ENCODE data around the gene OTOS.

The OTOS gene

GRCh38 chr2:240162939-240163714 lies 22.7 kb upstream of the OTOS start:
- TF ChIP-seq ZNF274 (IDR thresholded peaks at IDR 0.05; ENCODE audit: low read depth, low read length) = no peak
- H3K4me3 ChIP-seq (ENCODE audit: low read length) = no peak overlapping the region

- no peak for TF ChIP-seq ZNF274 (IDR thresholded peaks at IDR 0.05; ENCODE audit: low read depth, low read length)
- H3K4me3 ChIP-seq (ENCODE audit: low read length) = no peak overlapping the region
These were observed 22.1 kb upstream of the OTOS start for GRCh38 chr2:240162531-240162930.

- no peak for TF ChIP-seq ZNF274 (IDR thresholded peaks at IDR 0.05; ENCODE audit: low read depth, low read length)
- no peak overlapping the region for H3K4me3 ChIP-seq (ENCODE audit: low read length)
These were observed 21.6 kb upstream of the OTOS start for GRCh38 chr2:240162032-240162431.

- no peak for TF ChIP-seq ZNF274 (IDR thresholded peaks at IDR 0.05; ENCODE audit: low read depth, low read length)
- H3K4me3 ChIP-seq (ENCODE audit: low read length) = no peak overlapping the region
These were observed 20.8 kb upstream of the OTOS start for GRCh38 chr2:240161087-240161750.

- H3K4me3 ChIP-seq (ENCODE audit: low read length) = no peak overlapping the region
- no peak for TF ChIP-seq ZNF274 (IDR thresholded peaks at IDR 0.05; ENCODE audit: low read depth, low read length)
These were observed 20.0 kb upstream of the OTOS start for GRCh38 chr2:240160291-240161086.

DNA sequence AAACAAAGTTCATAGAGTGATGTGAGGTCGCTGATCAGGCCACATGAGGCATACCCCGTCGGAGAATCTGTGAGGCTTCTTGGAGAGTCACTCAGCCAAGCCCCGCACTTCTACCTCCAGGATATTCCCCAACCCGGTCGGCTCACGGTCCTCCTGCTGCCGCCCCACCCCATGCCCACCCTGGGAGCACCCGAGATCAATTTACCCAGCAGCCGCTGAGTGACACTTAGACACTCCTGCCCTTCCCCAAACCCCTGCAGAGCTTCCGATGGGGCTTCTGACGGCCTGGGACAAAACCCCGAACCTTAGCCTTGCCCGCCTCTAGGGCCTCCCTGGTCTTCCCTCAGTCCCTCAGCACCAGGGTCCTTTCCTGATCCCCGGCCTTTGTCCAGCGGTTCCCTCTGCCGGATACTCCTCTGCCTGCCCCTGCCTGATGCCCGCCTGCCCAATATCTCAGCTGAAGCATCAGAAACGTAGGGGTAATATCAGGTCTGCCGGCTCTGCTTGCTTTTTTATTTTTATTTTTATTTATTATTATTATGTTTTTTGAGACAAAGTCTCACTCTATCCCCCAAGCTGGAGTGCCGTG lies 18.9 kb upstream of the OTOS start:
- TF ChIP-seq ZNF274 (IDR thresholded peaks at IDR 0.05; ENCODE audit: low read depth, low read length) = no peak
- H3K4me3 ChIP-seq (ENCODE audit: low read length) = no peak overlapping the region

GRCh38 chr2:240157147-240157470 lies 16.7 kb upstream of the OTOS start:
- no peak overlapping the region for H3K4me3 ChIP-seq (ENCODE audit: low read length)
- no peak for TF ChIP-seq ZNF274 (IDR thresholded peaks at IDR 0.05; ENCODE audit: low read depth, low read length)

DNA sequence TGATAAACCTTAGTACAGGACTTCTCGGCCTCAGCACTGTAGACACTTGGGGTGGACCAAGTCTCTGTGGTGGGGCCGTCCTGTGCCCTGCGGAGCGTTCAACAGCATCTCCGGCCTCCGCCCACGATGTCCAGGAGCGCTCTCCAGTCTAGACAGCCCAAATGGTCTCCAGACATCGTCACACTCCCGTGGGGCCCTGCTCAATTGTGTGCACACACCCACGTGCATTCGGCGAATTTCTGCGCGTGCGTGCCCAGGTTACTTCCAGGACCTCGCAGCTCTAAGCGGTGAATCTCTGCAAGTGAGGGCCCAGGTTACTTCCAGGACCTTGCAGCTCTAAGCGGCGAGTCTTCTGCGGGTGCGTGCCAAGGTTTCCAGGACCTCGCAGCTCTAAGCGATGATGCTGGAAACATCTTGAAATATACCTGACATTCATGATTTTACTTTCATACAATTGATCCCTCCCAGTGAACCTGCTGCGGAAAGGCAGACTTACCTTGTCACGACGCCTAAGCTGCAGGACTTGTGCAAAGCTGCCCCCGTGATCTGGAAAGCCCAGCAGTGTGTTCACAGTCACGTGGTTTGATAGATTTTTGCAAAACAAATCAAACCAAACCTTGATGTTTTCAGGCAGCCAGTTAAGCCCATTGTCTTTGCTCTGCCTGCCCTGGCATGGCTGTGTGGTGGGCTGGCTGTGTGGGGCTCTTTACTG lies 16.1 kb upstream of the OTOS start:
- no peak overlapping the region for H3K4me3 ChIP-seq (ENCODE audit: low read length)
- no peak for TF ChIP-seq ZNF274 (IDR thresholded peaks at IDR 0.05; ENCODE audit: low read depth, low read length)

DNA sequence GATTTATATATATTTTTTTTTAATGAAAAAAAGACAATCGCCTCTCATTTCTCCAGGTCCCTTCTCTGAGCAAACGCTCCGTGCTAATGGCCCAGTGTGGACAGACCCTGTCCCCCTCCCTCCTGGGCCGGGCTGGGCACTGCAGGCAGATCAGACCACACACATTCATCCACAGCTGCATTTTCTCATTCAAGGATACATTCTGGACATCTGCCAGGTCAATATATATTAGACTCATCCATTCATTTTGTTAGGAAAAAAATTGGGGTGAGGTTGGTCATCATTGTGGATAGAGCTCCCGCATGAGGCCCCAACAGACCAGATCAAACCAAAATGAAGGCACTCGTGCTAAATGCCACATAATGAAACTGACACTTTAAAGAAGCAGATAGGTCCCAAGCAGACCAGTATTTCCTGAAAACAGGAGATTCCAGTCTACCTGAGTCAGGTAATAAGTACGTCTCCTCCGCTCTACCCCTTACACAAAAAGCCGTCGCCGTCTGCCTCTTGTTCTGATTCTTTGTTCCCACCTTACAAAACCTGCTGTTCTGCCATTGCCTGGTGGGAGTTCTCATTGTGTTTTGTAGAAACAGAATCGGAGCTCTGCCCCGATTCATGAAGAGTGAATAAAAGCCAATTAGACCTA lies 15.4 kb upstream of the OTOS start:
- H3K4me3 ChIP-seq (ENCODE audit: low read length) = no peak overlapping the region
- TF ChIP-seq ZNF274 (IDR thresholded peaks at IDR 0.05; ENCODE audit: low read depth, low read length) = no peak

GRCh38 chr2:240155048-240155744 lies 14.7 kb upstream of the OTOS start:
- no peak for TF ChIP-seq ZNF274 (IDR thresholded peaks at IDR 0.05; ENCODE audit: low read depth, low read length)

DNA sequence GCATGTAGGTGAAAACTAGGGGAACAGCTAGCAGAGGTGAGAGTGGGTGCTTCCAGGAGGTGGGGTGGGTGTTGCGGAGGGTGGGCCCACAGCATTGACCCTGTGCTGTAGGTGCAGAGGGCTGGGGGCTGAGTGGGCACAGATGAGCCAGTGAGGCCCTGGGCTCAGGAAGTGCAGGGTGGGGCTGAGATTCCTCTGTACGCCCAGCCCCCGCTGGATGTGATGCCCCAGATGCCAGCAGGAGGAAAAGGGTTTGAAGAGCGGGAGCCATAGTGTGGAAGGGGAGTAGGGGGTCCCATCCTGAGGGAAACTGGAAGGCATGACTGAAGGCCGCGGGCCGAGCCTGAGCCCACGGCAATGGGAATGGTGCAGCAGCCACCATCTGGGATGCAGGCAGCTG lies 14.1 kb upstream of the OTOS start:
- TF ChIP-seq ZNF274 (IDR thresholded peaks at IDR 0.05; ENCODE audit: low read depth, low read length) = no peak
- no peak overlapping the region for H3K4me3 ChIP-seq (ENCODE audit: low read length)

More at GRCh38 chr2:240155048-240155744, 14.7 kb upstream of the OTOS start:
- no peak overlapping the region for H3K4me3 ChIP-seq (ENCODE audit: low read length)

DNA sequence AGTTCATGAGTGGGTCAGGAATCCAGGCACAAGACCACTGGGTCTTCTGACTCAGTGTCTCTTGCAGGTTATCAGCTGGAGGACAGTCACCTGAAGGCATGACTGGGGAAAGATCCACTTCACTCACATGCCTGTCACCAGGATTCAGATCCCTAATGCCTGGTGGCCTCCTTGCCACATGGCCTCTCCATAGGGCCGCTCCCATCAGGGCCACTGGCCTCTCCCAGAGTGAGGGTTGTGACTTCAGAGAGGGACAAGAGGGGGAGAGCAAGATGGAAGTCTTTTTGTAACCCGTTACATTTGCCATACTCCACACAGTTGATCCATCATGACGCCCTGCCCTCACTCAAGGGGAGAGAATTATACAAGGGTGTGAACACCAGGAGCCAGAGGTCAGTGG lies 13.0 kb upstream of the OTOS start:
- TF ChIP-seq ZNF274 (IDR thresholded peaks at IDR 0.05; ENCODE audit: low read depth, low read length) = no peak
- H3K4me3 ChIP-seq (ENCODE audit: low read length) = no peak overlapping the region
